Endothelial cell of umbilical vein (primary cell): ENCODE data around the gene BRF1. TPM values are rescaled to one million over a fixed set of nuclear protein-coding genes. Genes with fewer than 3 reads are reported as not detected.

Experiments used
- BruUV-seq: library from RNA; stranded (reverse); fragments of 400-500 nt; replicated peaks from 2 replicates; lab custom pipeline; 2021; lab: Mats Ljungman, UMichigan
- CTCF ChIA-PET: fragments of 300-600, 350-600 bp; sonication (Branson Sonifier 250); formaldehyde crosslinking; loops from one replicate; lab custom pipeline; 2021; ENCODE audit warnings: antibody characterized with exemption, inconsistent platforms; lab: Charles Lee
- POLR2A ChIA-PET: fragments of 300-600, 350-600 bp; sonication (Branson Sonifier 250); formaldehyde crosslinking; loops from one replicate; lab custom pipeline; 2021; ENCODE audit warnings: antibody characterized with exemption, inconsistent platforms; lab: Charles Lee
- DNase-seq: peaks from one replicate; pipeline ENCODE4 v3.0.0-alpha.2; 2011; ENCODE audit warnings: low read depth, low spot score
- FAIRE-seq: peaks from 2 replicates; lab custom pipeline; 2011; peaks lifted over from hg19 to GRCh38; lab: Jason Lieb, UNC
- H2AFZ ChIP-seq: 2 replicates; pipeline ENCODE4 v1.6.0; 2012; ENCODE audit warnings: low read depth, low read length, control low read depth, inconsistent platforms
- H3K27ac ChIP-seq: 2 replicates; pipeline ENCODE4 v1.5.1; 2011; ENCODE audit warnings: low read depth, mild to moderate bottlenecking, control low read depth, low read length, moderate library complexity; ENCODE audit not compliant: insufficient read depth
- H3K27me3 ChIP-seq, 2 experiments: 2 replicates each; pipeline versions ENCODE4 v1.6.0 to v1.6.1; 2011; ENCODE audit warnings: low read length in 2 of 2, mixed read lengths in 1 of 2; ENCODE audit not compliant: control insufficient read depth in 2 of 2, insufficient read depth in 2 of 2
- H3K36me3 ChIP-seq, 2 experiments: 2 replicates in 1 of 2; 3 replicates in 1 of 2; pipeline ENCODE4 v1.5.1; 2011; ENCODE audit warnings: low read length in 2 of 2, mild to moderate bottlenecking in 1 of 2, moderate library complexity in 1 of 2; ENCODE audit not compliant: control insufficient read depth in 2 of 2, insufficient read depth in 2 of 2; ENCODE audit errors: extremely low read depth in 1 of 2
- H3K4me1 ChIP-seq: 3 replicates; pipeline ENCODE4 v1.5.1; 2011; ENCODE audit warnings: mild to moderate bottlenecking, low read length; ENCODE audit not compliant: control insufficient read depth, insufficient read depth; ENCODE audit errors: extremely low read depth
- H3K4me2 ChIP-seq: 2 replicates; pipeline ENCODE4 v1.6.1; 2011; ENCODE audit warnings: low read length, control low read depth, mixed read lengths; ENCODE audit not compliant: insufficient read depth
- H3K4me3 ChIP-seq, 3 experiments: fragments of 200-600 bp in 1 of 3; sonication (generic), shearing (Covaris generic) in 1 of 3; replicated peaks in 1 of 3; 2 replicates each; pipeline ENCODE4 v1.5.1; 2011 to 2016; ENCODE audit warnings: control low read depth in 3 of 3, low read length in 3 of 3, mild to moderate bottlenecking in 2 of 3, inconsistent platforms in 1 of 3, low read depth in 1 of 3, moderate library complexity in 1 of 3; ENCODE audit not compliant: insufficient read depth in 1 of 3
- H3K79me2 ChIP-seq: 2 replicates; pipeline ENCODE4 v1.6.0; 2012; ENCODE audit warnings: low read length, inconsistent platforms; ENCODE audit not compliant: control insufficient read depth, insufficient read depth
- H3K9ac ChIP-seq: replicated peaks from 2 replicates; pipeline ENCODE3; 2011; ENCODE audit warnings: low read length, control low read depth; ENCODE audit not compliant: insufficient read depth; ENCODE audit errors: extremely low read depth
- H3K9me1 ChIP-seq: replicated peaks from 3 replicates; pipeline ENCODE4 v1.6.0; 2011; ENCODE audit warnings: mild to moderate bottlenecking, low read length; ENCODE audit not compliant: control insufficient read depth, insufficient read depth; ENCODE audit errors: extremely low read depth
- H3K9me3 ChIP-seq: replicated peaks from 2 replicates; pipeline ENCODE4 v1.5.1; 2012; ENCODE audit warnings: low read length, inconsistent platforms; ENCODE audit not compliant: control insufficient read depth, insufficient read depth
- H4K20me1 ChIP-seq: replicated peaks from 2 replicates; pipeline ENCODE3; 2011; ENCODE audit warnings: mild to moderate bottlenecking, low read length; ENCODE audit not compliant: control insufficient read depth, insufficient read depth; ENCODE audit errors: extremely low read depth
- EZH2 ChIP-seq: IDR thresholded peaks from 2 replicates; pipeline ENCODE4 v1.6.1; 2012; ENCODE audit warnings: borderline replicate concordance, low read depth, mild to moderate bottlenecking, moderate library complexity, low read length, inconsistent platforms; ENCODE audit not compliant: severe bottlenecking
- FOS ChIP-seq: IDR thresholded peaks from 2 replicates; pipeline ENCODE4 v1.6.1; 2011; ENCODE audit warnings: mild to moderate bottlenecking, low read length, moderate library complexity, borderline replicate concordance; ENCODE audit not compliant: insufficient read depth
- GATA2 ChIP-seq: IDR thresholded peaks from 2 replicates; pipeline ENCODE4 v1.7.0; 2011; ENCODE audit warnings: low read depth, mild to moderate bottlenecking, moderate library complexity, mixed read lengths, low read length; ENCODE audit not compliant: insufficient read length, insufficient read depth
- JUN ChIP-seq: IDR thresholded peaks from 2 replicates; pipeline ENCODE4 v1.6.1; 2011; ENCODE audit warnings: borderline replicate concordance, low read depth; ENCODE audit not compliant: insufficient read length, insufficient read depth
- MYC ChIP-seq: IDR thresholded peaks from one replicate; pipeline ENCODE4 v1.6.1; 2011; ENCODE audit warnings: mild to moderate bottlenecking, low read depth, low read length
- POLR2A ChIP-seq: IDR thresholded peaks from 2 replicates; pipeline ENCODE4 v1.6.1; 2012; ENCODE audit warnings: low read depth, mild to moderate bottlenecking, control low read depth, low read length
- POLR2AphosphoS5 ChIP-seq: IDR thresholded peaks from 2 replicates; pipeline ENCODE4 v1.6.1; 2012; ENCODE audit warnings: low read depth, mild to moderate bottlenecking, control low read depth, low read length, moderate library complexity; ENCODE audit not compliant: insufficient read depth
- dilution Hi-C: fragments of 300-500 bp; cut with MboI; formaldehyde crosslinking; loops from one replicate; pipeline ENCODE4 v1.15.0; 2019; ENCODE audit warnings: low sequenced_read_pairs; ENCODE audit not compliant: extremely low pct_ligation_motif_present
- intact Hi-C: fragments of 100-400 bp; cut with micrococcal nuclease; formaldehyde crosslinking; loops from one replicate; pipeline ENCODE4 v1.10.0; 2022
- polyA plus RNA-seq, 4 experiments: library from polyadenylated mRNA; depleted of rRNA in 3 of 4; stranded (reverse) in 3 of 4; unstranded in 1 of 4; fragments of >200 nt; gene quantifications; 2 replicates each; pipeline versions ENCODE4 v1.2.1 to v1.2.3, GENCODE V29; 2011 to 2012; ENCODE audit warnings: missing spikeins in 1 of 4
- total RNA-seq: library from RNA; stranded (reverse); gene quantifications from 2 replicates; pipeline ENCODE4 v1.2.3, GENCODE V29; 2021
- TF ChIP-seq, protein P1 (sequence below): IDR thresholded peaks from 2 replicates; pipeline ENCODE4 v1.6.1; 2011; ENCODE audit not compliant: insufficient read depth, insufficient read length
- TF ChIP-seq, protein P2 (sequence below), 2 donors: IDR thresholded peaks; 1 replicate in 1 of 2; 2 replicates in 1 of 2; pipeline ENCODE4 v1.5.1; 2011; ENCODE audit warnings: low read length in 2 of 2, mild to moderate bottlenecking in 2 of 2, moderate library complexity in 2 of 2, control low read depth in 1 of 2, inconsistent platforms in 1 of 2, low read depth in 1 of 2; ENCODE audit not compliant: insufficient read depth in 1 of 2; ENCODE audit errors: extremely low read depth in 1 of 2

BRF1 gene
- total and polyA plus RNA-seq, 2 donors (not counting 3 experiments of a cell fraction or from before 2014, with no cell fraction given): 19.0 to 47.2 TPM

DNA sequence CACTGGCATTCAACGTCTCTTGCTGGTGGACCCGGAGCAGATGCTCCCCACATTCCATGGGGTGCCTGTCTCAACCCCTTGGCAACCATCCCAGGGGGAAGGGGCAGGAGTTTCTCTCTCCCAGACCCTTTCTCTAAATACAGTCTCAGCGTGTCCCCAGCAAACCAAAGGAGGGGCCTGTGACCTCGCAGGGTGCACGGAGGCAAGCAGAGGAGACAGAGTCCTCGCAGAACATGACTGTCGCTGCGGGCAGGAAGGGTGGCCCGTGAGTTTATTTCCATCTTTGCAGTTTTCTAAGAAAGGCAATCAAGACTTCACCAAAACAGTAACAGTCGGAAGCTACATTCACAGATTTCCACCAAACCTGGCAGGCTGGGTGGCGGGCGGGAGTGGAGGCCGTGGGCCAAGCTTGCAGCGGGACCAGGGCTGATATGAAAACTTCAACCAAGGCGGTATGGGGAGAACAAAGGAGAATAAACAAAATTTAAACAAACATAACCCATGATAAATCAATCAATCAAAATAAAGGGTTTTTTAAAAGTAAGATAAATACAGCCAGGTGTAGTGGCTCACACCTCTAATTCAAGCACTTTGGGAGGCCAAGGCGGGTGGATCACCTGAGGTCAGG lies 18.6 kb downstream of the BRF1 start:
- FAIRE-seq: no peak

More for the DNA sequence above, 18.6 kb downstream of the BRF1 start:
- H3K9ac ChIP-seq: no peak overlapping the region
- no peak overlapping the region for H3K27ac ChIP-seq
- H3K36me3 ChIP-seq: peaks cover 0 to 5% of the 10 kb centered on the region in 2 experiments
- ChIA-PET CTCF (interaction anchor here (1.4 to 2.4 kb wide), 3 partner anchors 70 to 192 kb away, joined by 4 to 16 read pairs (median 6); partner anchors contain the start of gene JAG2), POLR2A (no interaction called here)
- no peaks in the 10 kb centered on the region for H4K20me1 ChIP-seq
- no peaks in the 10 kb centered on the region for H3K9me1 ChIP-seq
- H3K9me3 ChIP-seq: no peaks in the 10 kb centered on the region
- dilution Hi-C loops (no loop called here), intact Hi-C loops (no loop called here)
- no peaks in the 10 kb centered on the region for H3K27me3 ChIP-seq
- H3K4me1 ChIP-seq: peaks cover 11% of the 10 kb centered on the region
- no peak overlapping the region for H3K4me2 ChIP-seq
- H3K4me3 ChIP-seq: no peak overlapping the region
- DNase-seq: no peak
- BruUV-seq: no TSS peak
- TF ChIP-seq, protein P1, sequence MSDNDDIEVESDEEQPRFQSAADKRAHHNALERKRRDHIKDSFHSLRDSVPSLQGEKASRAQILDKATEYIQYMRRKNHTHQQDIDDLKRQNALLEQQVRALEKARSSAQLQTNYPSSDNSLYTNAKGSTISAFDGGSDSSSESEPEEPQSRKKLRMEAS: no peak
- TF ChIP-seq MYC (no peak), EZH2 (no peak), POLR2AphosphoS5 (no peak), JUN (no peak), GATA2 (no peak), FOS (no peak), POLR2A (no peak)
- TF ChIP-seq, protein P2, sequence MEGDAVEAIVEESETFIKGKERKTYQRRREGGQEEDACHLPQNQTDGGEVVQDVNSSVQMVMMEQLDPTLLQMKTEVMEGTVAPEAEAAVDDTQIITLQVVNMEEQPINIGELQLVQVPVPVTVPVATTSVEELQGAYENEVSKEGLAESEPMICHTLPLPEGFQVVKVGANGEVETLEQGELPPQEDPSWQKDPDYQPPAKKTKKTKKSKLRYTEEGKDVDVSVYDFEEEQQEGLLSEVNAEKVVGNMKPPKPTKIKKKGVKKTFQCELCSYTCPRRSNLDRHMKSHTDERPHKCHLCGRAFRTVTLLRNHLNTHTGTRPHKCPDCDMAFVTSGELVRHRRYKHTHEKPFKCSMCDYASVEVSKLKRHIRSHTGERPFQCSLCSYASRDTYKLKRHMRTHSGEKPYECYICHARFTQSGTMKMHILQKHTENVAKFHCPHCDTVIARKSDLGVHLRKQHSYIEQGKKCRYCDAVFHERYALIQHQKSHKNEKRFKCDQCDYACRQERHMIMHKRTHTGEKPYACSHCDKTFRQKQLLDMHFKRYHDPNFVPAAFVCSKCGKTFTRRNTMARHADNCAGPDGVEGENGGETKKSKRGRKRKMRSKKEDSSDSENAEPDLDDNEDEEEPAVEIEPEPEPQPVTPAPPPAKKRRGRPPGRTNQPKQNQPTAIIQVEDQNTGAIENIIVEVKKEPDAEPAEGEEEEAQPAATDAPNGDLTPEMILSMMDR (IDR thresholded peaks at IDR 0.05; ENCODE audit: extremely low read depth in 1 of 2, insufficient read depth in 1 of 2, low read depth in 1 of 2, low read length in 2 of 2): no peak
- H3K79me2 ChIP-seq: peaks cover 9% of the 10 kb centered on the region
- H2AFZ ChIP-seq: no peak overlapping the region
